A673 (cell line): ENCODE measurements around the gene C10orf62.

ENCODE experiments used
- EZH2 ChIP-seq: fragments of 200-600 bp; sonication (generic); IDR thresholded peaks from 2 replicates; pipeline ENCODE4 v1.6.1; 2017; ENCODE audit warnings: borderline replicate concordance, low read depth, mild to moderate bottlenecking, mixed read lengths, antibody characterized with exemption, low read length; ENCODE audit not compliant: poor library complexity, severe bottlenecking
- TF ChIP-seq, protein P1 (sequence below): fragments of 300-800, 200-600 bp; sonication (generic); conservative IDR thresholded peaks from 2 replicates; pipeline ENCODE4 v1.5.1; 2017; ENCODE audit warnings: low read depth, mild to moderate bottlenecking, antibody characterized with exemption, low read length, moderate library complexity, mixed read lengths

DNA sequence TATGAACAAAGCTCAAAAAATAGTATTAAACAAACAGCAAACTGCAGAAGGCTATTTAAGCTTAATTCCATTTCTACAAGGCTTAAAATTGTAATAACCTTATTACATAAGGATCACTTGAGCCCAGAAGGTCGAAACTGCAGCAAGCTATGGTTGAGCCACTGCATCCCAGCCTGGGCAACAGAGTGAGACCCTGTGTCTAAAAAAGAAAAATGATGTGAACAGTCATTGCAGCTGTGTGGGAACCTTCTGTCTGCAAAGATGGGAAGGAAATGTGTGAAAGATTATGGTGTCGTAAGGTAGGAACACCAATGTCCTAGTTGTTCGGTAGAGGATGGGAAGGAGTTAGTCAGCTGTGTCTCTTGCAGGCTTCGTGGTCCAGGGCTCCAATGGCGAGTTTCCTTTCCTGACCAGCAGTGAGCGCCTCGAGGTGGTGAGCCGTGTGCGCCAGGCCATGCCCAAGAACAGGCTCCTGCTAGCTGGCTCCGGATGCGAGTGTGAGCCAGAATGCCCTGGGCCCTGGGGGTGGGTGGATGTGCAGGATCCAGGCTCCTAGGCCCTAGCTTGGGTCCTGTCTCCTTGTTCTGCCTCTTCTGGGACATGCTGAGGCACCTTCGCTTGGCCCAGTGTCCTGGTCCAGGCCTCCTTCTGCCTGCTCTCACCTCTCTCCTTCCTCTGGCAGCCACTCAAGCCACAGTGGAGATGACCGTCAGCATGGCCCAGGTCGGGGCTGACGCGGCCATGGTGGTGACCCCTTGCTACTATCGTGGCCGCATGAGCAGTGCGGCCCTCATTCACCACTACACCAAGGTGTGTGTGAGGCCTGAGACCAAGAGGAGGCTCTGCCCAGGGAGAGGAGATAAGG is 9.1 kb downstream of the C10orf62 start:
- TF ChIP-seq, protein P1, sequence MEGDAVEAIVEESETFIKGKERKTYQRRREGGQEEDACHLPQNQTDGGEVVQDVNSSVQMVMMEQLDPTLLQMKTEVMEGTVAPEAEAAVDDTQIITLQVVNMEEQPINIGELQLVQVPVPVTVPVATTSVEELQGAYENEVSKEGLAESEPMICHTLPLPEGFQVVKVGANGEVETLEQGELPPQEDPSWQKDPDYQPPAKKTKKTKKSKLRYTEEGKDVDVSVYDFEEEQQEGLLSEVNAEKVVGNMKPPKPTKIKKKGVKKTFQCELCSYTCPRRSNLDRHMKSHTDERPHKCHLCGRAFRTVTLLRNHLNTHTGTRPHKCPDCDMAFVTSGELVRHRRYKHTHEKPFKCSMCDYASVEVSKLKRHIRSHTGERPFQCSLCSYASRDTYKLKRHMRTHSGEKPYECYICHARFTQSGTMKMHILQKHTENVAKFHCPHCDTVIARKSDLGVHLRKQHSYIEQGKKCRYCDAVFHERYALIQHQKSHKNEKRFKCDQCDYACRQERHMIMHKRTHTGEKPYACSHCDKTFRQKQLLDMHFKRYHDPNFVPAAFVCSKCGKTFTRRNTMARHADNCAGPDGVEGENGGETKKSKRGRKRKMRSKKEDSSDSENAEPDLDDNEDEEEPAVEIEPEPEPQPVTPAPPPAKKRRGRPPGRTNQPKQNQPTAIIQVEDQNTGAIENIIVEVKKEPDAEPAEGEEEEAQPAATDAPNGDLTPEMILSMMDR: no peak
- no peak for TF ChIP-seq EZH2
